Measurements from ENCODE around the gene SLC35E4.

The SLC35E4 gene

DNA sequence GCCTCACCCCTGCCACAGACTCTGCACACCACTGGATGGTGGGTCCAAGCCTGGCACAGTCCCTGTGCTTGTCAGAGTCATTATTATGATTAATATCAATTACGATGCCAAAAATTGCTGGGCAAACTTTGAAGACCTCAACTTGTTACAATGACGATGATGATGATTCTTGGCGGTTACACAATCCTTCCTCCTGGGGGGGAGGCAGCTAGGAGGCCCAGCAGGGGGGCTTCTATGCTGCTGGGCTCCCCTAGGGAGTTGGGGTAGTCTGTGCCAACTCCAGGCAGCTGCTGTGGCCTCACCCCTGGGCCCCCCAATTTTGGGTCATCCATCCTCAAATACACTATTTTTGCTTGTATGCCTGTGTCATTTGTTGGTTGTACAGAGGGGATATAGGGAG, 12.0 kb downstream of the SLC35E4 start:
- Histone ChIP-seq H3K27me3 (replicated peaks in 2 of 5; ENCODE audit: control insufficient read depth in 4 of 5, insufficient read depth in 5 of 5, low read length in 4 of 5) (no peaks in the 10 kb centered on the region), H3K27ac (ENCODE audit: insufficient read depth in 1 of 2, low read depth in 1 of 2, low read length in 2 of 2, poor library complexity in 1 of 2, severe bottlenecking in 2 of 2) (no peak overlapping the region), H3K4me3 (ENCODE audit: control insufficient read depth in 1 of 7, extremely low read depth in 1 of 7, insufficient read depth in 4 of 7, low read depth in 2 of 7, low read length in 6 of 7) (no peak overlapping the region), H3K36me3 (ENCODE audit: control insufficient read depth in 4 of 4, insufficient read depth in 4 of 4, low read length in 3 of 4) (no peaks in the 10 kb centered on the region), H3K9me3 (ENCODE audit: control extremely low read depth in 1 of 5, control insufficient read depth in 4 of 5, insufficient read depth in 2 of 5, low read depth in 1 of 5, low read length in 4 of 5) (no peaks in the 10 kb centered on the region), H3K4me1 (ENCODE audit: control extremely low read depth in 1 of 4, control insufficient read depth in 4 of 4, insufficient read depth in 4 of 4, low read length in 3 of 4) (peaks cover 0 to 8% (median 3%) of the 10 kb centered on the region in 4 experiments)
- ChIA-PET CTCF (interaction anchor here (1.3 to 2.6 kb wide), 2 partner anchors 13 to 107 kb away, joined by 5 to 8 read pairs; no protein-coding TSS in a partner anchor), POLR2A (no interaction called here)
- WGBS (ENCODE audit: insufficient coverage) = 88% methylated on average over 3 of the region's 3 CpGs
- no peak for DNase-seq

DNA sequence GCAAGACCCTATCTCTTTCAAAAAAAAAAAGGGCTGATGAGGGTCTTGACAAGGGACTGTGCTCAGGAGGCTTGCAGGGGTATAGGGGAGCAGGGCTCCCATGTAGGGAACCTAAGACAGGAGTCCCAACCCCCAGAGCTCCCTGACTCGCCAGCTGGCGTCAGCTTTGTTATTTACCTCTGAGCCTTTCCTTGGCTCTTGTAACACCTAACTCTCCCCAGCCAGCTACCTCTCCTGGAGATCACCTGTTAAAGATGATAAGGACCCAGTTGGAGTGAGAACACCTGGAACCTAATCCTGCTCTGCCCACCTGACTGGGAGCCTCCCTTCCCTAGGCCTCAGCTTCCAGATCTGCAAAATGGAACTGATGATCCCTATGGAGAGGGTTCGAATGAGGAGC, 13.2 kb downstream of the SLC35E4 start:
- Histone ChIP-seq H3K36me3 (ENCODE audit: control insufficient read depth in 4 of 4, insufficient read depth in 4 of 4, low read length in 3 of 4) (no peaks in the 10 kb centered on the region), H3K4me3 (ENCODE audit: control insufficient read depth in 1 of 7, extremely low read depth in 1 of 7, insufficient read depth in 4 of 7, low read depth in 2 of 7, low read length in 6 of 7) (no peak overlapping the region), H3K27ac (ENCODE audit: insufficient read depth in 1 of 2, low read depth in 1 of 2, low read length in 2 of 2, poor library complexity in 1 of 2, severe bottlenecking in 2 of 2) (no peak overlapping the region), H3K27me3 (replicated peaks in 2 of 5; ENCODE audit: control insufficient read depth in 4 of 5, insufficient read depth in 5 of 5, low read length in 4 of 5) (no peaks in the 10 kb centered on the region), H3K9me3 (ENCODE audit: control extremely low read depth in 1 of 5, control insufficient read depth in 4 of 5, insufficient read depth in 2 of 5, low read depth in 1 of 5, low read length in 4 of 5) (no peaks in the 10 kb centered on the region), H3K4me1 (ENCODE audit: control extremely low read depth in 1 of 4, control insufficient read depth in 4 of 4, insufficient read depth in 4 of 4, low read length in 3 of 4) (peaks cover 0 to 8% (median 3%) of the 10 kb centered on the region in 4 experiments)
- no peak for DNase-seq
- CTCF ChIA-PET = interaction anchor here (1.8 to 3.1 kb wide), 3 partner anchors 14 to 114 kb away, joined by 5 to 11 read pairs (median 8); partner anchors contain the start of gene SLC35E4
- 100% methylated on average over 2 of the region's 3 CpGs for WGBS (ENCODE audit: insufficient coverage)
- POLR2A ChIA-PET = no interaction called here

DNA sequence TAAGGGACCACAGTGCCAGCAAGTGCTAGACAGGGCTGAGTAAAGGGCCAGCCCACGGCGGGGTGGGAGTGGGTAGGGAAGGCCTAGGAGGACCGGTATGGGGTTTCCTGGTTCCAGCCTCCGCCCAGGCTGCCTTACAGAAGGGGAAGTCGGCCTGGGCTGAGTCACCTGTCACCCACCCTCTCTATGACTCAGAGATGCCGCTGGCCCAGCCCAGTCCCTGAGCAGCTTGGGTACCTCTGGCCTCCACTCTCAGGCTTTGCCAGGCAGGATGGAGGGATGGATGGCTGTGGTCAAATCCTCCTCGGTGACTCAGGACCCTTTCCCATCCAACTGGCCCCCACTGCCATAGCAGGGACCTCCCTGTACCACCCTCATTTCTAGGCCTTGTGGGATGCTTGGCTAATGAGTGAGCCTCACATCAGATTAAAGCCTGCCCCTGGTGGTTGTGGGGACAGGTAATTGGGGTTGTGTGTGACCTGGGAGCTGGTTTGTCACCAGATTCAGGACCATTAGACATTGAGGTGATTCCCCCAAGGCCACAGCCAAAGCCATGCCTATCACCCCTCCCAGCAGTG, 13.9 kb downstream of the SLC35E4 start:
- Histone ChIP-seq H3K4me1 (ENCODE audit: control extremely low read depth in 1 of 4, control insufficient read depth in 4 of 4, insufficient read depth in 4 of 4, low read length in 3 of 4) (peaks cover 0 to 8% (median 3%) of the 10 kb centered on the region in 4 experiments), H3K27me3 (replicated peaks in 2 of 5; ENCODE audit: control insufficient read depth in 4 of 5, insufficient read depth in 5 of 5, low read length in 4 of 5) (no peaks in the 10 kb centered on the region), H3K9me3 (ENCODE audit: control extremely low read depth in 1 of 5, control insufficient read depth in 4 of 5, insufficient read depth in 2 of 5, low read depth in 1 of 5, low read length in 4 of 5) (no peaks in the 10 kb centered on the region), H3K27ac (ENCODE audit: insufficient read depth in 1 of 2, low read depth in 1 of 2, low read length in 2 of 2, poor library complexity in 1 of 2, severe bottlenecking in 2 of 2) (no peak overlapping the region), H3K36me3 (ENCODE audit: control insufficient read depth in 4 of 4, insufficient read depth in 4 of 4, low read length in 3 of 4) (peaks cover 0 to 4% (median 1%) of the 10 kb centered on the region in 4 experiments), H3K4me3 (ENCODE audit: control insufficient read depth in 1 of 7, extremely low read depth in 1 of 7, insufficient read depth in 4 of 7, low read depth in 2 of 7, low read length in 6 of 7) (no peak overlapping the region)
- 2% methylated on average over 6 of the region's 7 CpGs for WGBS (ENCODE audit: insufficient coverage)
- DNase-seq = peak; percentile 85 to 94 (median 92)
- CTCF ChIA-PET = interaction anchor here (0.9 to 3.1 kb wide), 6 partner anchors 15 to 113 kb away, joined by 3 to 11 read pairs (median 4); partner anchors contain the start of gene SLC35E4
- POLR2A ChIA-PET = no interaction called here

DNA sequence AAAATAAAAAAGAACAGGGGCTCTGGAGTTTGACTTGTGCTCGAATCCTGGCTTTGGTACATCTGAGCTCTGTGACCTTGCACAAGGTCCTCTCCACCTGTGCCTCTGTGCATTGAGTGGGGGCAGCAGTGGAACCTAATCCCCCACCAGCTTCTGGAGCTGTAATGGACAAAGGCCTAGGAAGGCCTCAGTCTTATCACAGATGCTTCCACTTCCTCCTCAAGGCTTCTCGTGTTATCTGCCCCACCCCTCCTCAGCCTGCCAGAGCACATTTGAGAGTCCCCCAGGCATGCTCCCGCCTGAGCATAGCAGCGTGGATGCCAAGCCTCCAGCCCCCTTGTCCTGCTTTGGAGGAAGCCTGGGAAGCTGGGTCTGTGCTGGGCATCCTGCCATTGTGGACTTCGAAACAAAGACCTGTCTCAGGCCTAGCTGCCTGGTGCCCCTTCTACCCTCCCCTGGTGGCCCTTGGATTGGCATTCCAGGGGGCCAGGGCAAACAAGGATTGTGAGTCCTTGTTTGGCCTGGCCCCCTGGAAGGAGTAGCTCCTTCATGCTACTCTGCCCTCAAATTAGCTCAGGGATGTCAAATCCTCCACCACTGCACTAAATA, 15.0 kb downstream of the SLC35E4 start:
- WGBS (ENCODE audit: insufficient coverage) = 79% methylated on average over 5 of the region's 5 CpGs
- POLR2A ChIA-PET = interaction anchor here (0.5 kb wide), 1 partner anchor 34 kb away, joined by 3 read pairs; no protein-coding TSS in a partner anchor
- DNase-seq = peak in 1 of 3 donors; percentile 23

DNA sequence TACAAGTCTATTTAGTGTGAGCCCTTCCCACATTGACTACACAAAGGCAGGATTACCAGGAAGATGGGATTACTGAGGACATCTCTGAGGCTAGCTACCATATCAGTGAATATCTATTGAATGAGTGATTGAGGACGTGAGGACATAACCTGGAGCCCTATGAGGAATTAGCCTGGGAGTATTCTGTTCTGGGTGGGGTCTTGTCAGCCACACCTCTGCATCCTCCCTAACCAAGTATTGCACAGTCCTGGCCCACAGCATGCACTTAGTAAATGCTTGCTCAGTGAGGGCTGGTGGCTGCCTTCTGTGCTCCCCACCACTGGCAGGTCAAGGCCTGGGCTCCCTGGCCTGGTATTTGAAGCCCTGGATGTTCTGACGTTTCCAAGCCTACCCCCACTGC, 17.3 kb downstream of the SLC35E4 start:
- no peak for DNase-seq
- ChIA-PET POLR2A (interaction anchor here (0.6 kb wide), 1 partner anchor 55 kb away, joined by 3 read pairs; no protein-coding TSS in a partner anchor), CTCF (no interaction called here)
- Histone ChIP-seq H3K27me3 (replicated peaks in 2 of 5; ENCODE audit: control insufficient read depth in 4 of 5, insufficient read depth in 5 of 5, low read length in 4 of 5) (no peaks in the 10 kb centered on the region), H3K9me3 (ENCODE audit: control extremely low read depth in 1 of 5, control insufficient read depth in 4 of 5, insufficient read depth in 2 of 5, low read depth in 1 of 5, low read length in 4 of 5) (no peaks in the 10 kb centered on the region), H3K27ac (ENCODE audit: insufficient read depth in 1 of 2, low read depth in 1 of 2, low read length in 2 of 2, poor library complexity in 1 of 2, severe bottlenecking in 2 of 2) (no peak overlapping the region), H3K36me3 (ENCODE audit: control insufficient read depth in 4 of 4, insufficient read depth in 4 of 4, low read length in 3 of 4) (peaks cover 0 to 4% (median 3%) of the 10 kb centered on the region in 4 experiments), H3K4me1 (ENCODE audit: control extremely low read depth in 1 of 4, control insufficient read depth in 4 of 4, insufficient read depth in 4 of 4, low read length in 3 of 4) (peaks cover 0 to 8% (median 3%) of the 10 kb centered on the region in 4 experiments), H3K4me3 (ENCODE audit: control insufficient read depth in 1 of 7, extremely low read depth in 1 of 7, insufficient read depth in 4 of 7, low read depth in 2 of 7, low read length in 6 of 7) (no peak overlapping the region)
- whole genome bisulfite sequencing (ENCODE audit: insufficient coverage) = 86% methylated on average over 1 of the region's 2 CpGs

More for the DNA sequence above, 15.0 kb downstream of the SLC35E4 start:
- no peak overlapping the region for H3K27ac ChIP-seq (ENCODE audit: insufficient read depth in 1 of 2, low read depth in 1 of 2, low read length in 2 of 2, poor library complexity in 1 of 2, severe bottlenecking in 2 of 2)
- CTCF ChIA-PET = interaction anchor here (0.9 to 3.1 kb wide), 5 partner anchors 14 to 112 kb away, joined by 3 to 11 read pairs (median 4); partner anchors contain the start of gene SLC35E4
- H3K36me3 ChIP-seq (ENCODE audit: control insufficient read depth in 4 of 4, insufficient read depth in 4 of 4, low read length in 3 of 4) = peaks cover 0 to 4% (median 3%) of the 10 kb centered on the region in 4 experiments
- no peak overlapping the region for H3K4me3 ChIP-seq (ENCODE audit: control insufficient read depth in 1 of 7, extremely low read depth in 1 of 7, insufficient read depth in 4 of 7, low read depth in 2 of 7, low read length in 6 of 7)
- no peaks in the 10 kb centered on the region for H3K27me3 ChIP-seq (replicated peaks in 2 of 5; ENCODE audit: control insufficient read depth in 4 of 5, insufficient read depth in 5 of 5, low read length in 4 of 5)
- no peaks in the 10 kb centered on the region for H3K9me3 ChIP-seq (ENCODE audit: control extremely low read depth in 1 of 5, control insufficient read depth in 4 of 5, insufficient read depth in 2 of 5, low read depth in 1 of 5, low read length in 4 of 5)
- H3K4me1 ChIP-seq (ENCODE audit: control extremely low read depth in 1 of 4, control insufficient read depth in 4 of 4, insufficient read depth in 4 of 4, low read length in 3 of 4) = peaks cover 0 to 8% (median 3%) of the 10 kb centered on the region in 4 experiments

DNA sequence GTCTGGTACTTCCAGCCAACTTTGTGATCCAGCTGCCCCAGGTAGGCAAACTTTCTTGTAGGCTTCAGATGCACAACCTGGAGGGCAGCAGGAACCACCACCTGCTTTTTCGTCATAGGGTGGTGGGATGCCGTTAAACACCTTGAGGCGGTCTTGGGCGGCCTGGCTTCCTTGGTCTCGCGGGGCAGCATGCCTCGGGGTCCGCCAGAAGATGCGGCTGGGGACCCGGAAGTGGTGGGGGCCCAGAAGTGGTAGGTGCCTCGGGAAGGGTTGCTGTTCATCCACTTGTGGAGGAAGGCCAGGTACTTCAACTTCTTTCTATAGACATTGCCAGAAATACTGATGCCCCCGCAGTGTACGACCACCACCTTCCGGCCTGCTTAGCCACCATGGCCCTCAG, 18.8 kb downstream of the SLC35E4 start:
- Histone ChIP-seq H3K36me3 (ENCODE audit: control insufficient read depth in 4 of 4, insufficient read depth in 4 of 4, low read length in 3 of 4) (peaks cover 0 to 4% (median 3%) of the 10 kb centered on the region in 4 experiments), H3K27me3 (replicated peaks in 2 of 5; ENCODE audit: control insufficient read depth in 4 of 5, insufficient read depth in 5 of 5, low read length in 4 of 5) (no peaks in the 10 kb centered on the region), H3K9me3 (ENCODE audit: control extremely low read depth in 1 of 5, control insufficient read depth in 4 of 5, insufficient read depth in 2 of 5, low read depth in 1 of 5, low read length in 4 of 5) (no peaks in the 10 kb centered on the region), H3K4me1 (ENCODE audit: control extremely low read depth in 1 of 4, control insufficient read depth in 4 of 4, insufficient read depth in 4 of 4, low read length in 3 of 4) (peaks cover 0 to 2% (median 0%) of the 10 kb centered on the region in 4 experiments), H3K4me3 (ENCODE audit: control insufficient read depth in 1 of 7, extremely low read depth in 1 of 7, insufficient read depth in 4 of 7, low read depth in 2 of 7, low read length in 6 of 7) (no peak overlapping the region), H3K27ac (ENCODE audit: insufficient read depth in 1 of 2, low read depth in 1 of 2, low read length in 2 of 2, poor library complexity in 1 of 2, severe bottlenecking in 2 of 2) (no peak overlapping the region)
- POLR2A ChIA-PET = no interaction called here
- no peak for DNase-seq
- CTCF ChIA-PET = no interaction called here
- 95% methylated on average over 13 of the region's 14 CpGs for WGBS (ENCODE audit: insufficient coverage)

DNA sequence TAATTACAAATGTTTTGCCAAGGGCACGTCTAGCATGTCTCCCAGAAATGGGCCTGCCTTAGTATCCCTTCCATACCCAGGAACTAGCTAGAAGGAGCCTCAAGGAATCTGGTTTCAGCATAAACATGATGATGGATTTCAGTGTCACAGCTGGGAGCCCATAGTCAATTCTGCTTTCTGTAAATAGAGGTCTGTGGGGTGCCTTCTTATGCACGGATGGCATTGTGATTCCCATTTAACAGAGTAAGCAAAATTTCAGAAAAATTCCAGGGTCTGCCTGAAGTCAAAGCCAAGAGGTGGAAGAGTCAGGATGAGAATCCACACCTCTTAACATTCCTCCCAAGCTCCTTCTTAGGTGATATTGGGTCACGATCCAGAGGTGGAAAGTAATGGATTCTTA, 20.0 kb downstream of the SLC35E4 start:
- Histone ChIP-seq H3K36me3 (ENCODE audit: control insufficient read depth in 4 of 4, insufficient read depth in 4 of 4, low read length in 3 of 4) (peaks cover 0 to 9% (median 5%) of the 10 kb centered on the region in 4 experiments), H3K27ac (ENCODE audit: insufficient read depth in 1 of 2, low read depth in 1 of 2, low read length in 2 of 2, poor library complexity in 1 of 2, severe bottlenecking in 2 of 2) (no peak overlapping the region), H3K27me3 (replicated peaks in 2 of 5; ENCODE audit: control insufficient read depth in 4 of 5, insufficient read depth in 5 of 5, low read length in 4 of 5) (no peaks in the 10 kb centered on the region), H3K4me1 (ENCODE audit: control extremely low read depth in 1 of 4, control insufficient read depth in 4 of 4, insufficient read depth in 4 of 4, low read length in 3 of 4) (peaks cover 0 to 2% (median 0%) of the 10 kb centered on the region in 4 experiments), H3K4me3 (ENCODE audit: control insufficient read depth in 1 of 7, extremely low read depth in 1 of 7, insufficient read depth in 4 of 7, low read depth in 2 of 7, low read length in 6 of 7) (no peak overlapping the region), H3K9me3 (ENCODE audit: control extremely low read depth in 1 of 5, control insufficient read depth in 4 of 5, insufficient read depth in 2 of 5, low read depth in 1 of 5, low read length in 4 of 5) (no peaks in the 10 kb centered on the region)
- ChIA-PET POLR2A (interaction anchor here (0.6 kb wide), 3 partner anchors 25 to 1021 kb away, joined by 3 read pairs; no protein-coding TSS in a partner anchor), CTCF (interaction anchor here (0.6 to 0.8 kb wide), 2 partner anchors 11 to 425 kb away, joined by 3 read pairs; partner anchors contain the start of gene SMTN)
- DNase-seq = no peak
- WGBS (ENCODE audit: insufficient coverage) = 100% methylated on average over 2 of the region's 3 CpGs

Data from common myeloid progenitor, CD34-positive (primary cell).